SK-N-SH (cell line): Measurements from ENCODE around the gene CCND3.

Source experiments
- EZH2phosphoT487 ChIP-seq: fragments of 200-600 bp; sonication (generic); IDR thresholded peaks from 2 replicates; pipeline ENCODE4 v1.6.1; 2017; ENCODE audit warnings: low read depth, mixed run types, mild to moderate bottlenecking, antibody characterized with exemption, moderate library complexity, borderline replicate concordance
- POLR2AphosphoS5 ChIP-seq: IDR thresholded peaks from 2 replicates; pipeline ENCODE4 v1.6.1; 2012; ENCODE audit warnings: low read depth, low read length
- RAD21 ChIP-seq: IDR thresholded peaks from 2 replicates; pipeline ENCODE4 v1.6.1; 2012; ENCODE audit warnings: mild to moderate bottlenecking, low read length
- RFX5 ChIP-seq: IDR thresholded peaks from 2 replicates; pipeline ENCODE4 v1.6.1; 2012; ENCODE audit warnings: mild to moderate bottlenecking, improper control_type of control experiment, low read length
- RXRA ChIP-seq: IDR thresholded peaks from 2 replicates; pipeline ENCODE4 v1.4.0; 2012; ENCODE audit warnings: low read depth, mild to moderate bottlenecking, borderline replicate concordance
- SMC3 ChIP-seq: IDR thresholded peaks from 2 replicates; pipeline ENCODE4 v1.6.1; 2012; ENCODE audit warnings: low read depth, low read length, improper control_type of control experiment
- TCF12 ChIP-seq: IDR thresholded peaks from 2 replicates; pipeline ENCODE4 v1.4.0; 2012
- TF ChIP-seq, protein P1 (sequence below): IDR thresholded peaks from 2 replicates; pipeline ENCODE4 v1.6.1; 2012; ENCODE audit warnings: mild to moderate bottlenecking, low read depth, low read length, moderate library complexity
- TF ChIP-seq, protein P2 (sequence below): fragments of 200-600 bp; sonication (generic); IDR thresholded peaks from 2 replicates; pipeline ENCODE4 v1.6.1; 2017; ENCODE audit warnings: antibody characterized with exemption, mild to moderate bottlenecking, moderate library complexity
- TF ChIP-seq, protein P3 (sequence below): fragments of 150-350 bp; IDR thresholded peaks from 2 replicates; pipeline ENCODE4 v1.6.1; 2017; ENCODE audit warnings: antibody characterized with exemption, low read length, low read depth, borderline replicate concordance

DNA sequence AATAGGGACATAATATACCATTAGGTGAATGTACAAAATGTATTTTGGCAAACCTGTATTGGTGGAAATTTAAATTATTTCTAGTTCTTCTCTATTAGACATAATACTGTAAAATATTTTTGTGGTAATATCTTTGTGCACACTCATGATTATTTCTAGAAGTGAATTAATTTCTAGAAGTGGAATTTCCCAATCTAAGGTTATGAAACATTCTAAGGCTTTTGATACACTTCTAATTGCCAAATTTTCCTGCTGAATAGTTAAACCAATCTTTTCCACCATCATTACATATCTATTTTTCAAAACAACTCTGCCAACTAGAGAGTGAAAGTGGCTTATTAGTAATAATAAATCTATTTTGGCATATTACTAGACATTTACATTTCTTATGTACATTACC, 1.8 kb upstream of the CCND3 start:
- no peak for TF ChIP-seq RFX5
- TF ChIP-seq, protein P1, sequence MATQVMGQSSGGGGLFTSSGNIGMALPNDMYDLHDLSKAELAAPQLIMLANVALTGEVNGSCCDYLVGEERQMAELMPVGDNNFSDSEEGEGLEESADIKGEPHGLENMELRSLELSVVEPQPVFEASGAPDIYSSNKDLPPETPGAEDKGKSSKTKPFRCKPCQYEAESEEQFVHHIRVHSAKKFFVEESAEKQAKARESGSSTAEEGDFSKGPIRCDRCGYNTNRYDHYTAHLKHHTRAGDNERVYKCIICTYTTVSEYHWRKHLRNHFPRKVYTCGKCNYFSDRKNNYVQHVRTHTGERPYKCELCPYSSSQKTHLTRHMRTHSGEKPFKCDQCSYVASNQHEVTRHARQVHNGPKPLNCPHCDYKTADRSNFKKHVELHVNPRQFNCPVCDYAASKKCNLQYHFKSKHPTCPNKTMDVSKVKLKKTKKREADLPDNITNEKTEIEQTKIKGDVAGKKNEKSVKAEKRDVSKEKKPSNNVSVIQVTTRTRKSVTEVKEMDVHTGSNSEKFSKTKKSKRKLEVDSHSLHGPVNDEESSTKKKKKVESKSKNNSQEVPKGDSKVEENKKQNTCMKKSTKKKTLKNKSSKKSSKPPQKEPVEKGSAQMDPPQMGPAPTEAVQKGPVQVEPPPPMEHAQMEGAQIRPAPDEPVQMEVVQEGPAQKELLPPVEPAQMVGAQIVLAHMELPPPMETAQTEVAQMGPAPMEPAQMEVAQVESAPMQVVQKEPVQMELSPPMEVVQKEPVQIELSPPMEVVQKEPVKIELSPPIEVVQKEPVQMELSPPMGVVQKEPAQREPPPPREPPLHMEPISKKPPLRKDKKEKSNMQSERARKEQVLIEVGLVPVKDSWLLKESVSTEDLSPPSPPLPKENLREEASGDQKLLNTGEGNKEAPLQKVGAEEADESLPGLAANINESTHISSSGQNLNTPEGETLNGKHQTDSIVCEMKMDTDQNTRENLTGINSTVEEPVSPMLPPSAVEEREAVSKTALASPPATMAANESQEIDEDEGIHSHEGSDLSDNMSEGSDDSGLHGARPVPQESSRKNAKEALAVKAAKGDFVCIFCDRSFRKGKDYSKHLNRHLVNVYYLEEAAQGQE = no peak
- TF ChIP-seq, protein P2, sequence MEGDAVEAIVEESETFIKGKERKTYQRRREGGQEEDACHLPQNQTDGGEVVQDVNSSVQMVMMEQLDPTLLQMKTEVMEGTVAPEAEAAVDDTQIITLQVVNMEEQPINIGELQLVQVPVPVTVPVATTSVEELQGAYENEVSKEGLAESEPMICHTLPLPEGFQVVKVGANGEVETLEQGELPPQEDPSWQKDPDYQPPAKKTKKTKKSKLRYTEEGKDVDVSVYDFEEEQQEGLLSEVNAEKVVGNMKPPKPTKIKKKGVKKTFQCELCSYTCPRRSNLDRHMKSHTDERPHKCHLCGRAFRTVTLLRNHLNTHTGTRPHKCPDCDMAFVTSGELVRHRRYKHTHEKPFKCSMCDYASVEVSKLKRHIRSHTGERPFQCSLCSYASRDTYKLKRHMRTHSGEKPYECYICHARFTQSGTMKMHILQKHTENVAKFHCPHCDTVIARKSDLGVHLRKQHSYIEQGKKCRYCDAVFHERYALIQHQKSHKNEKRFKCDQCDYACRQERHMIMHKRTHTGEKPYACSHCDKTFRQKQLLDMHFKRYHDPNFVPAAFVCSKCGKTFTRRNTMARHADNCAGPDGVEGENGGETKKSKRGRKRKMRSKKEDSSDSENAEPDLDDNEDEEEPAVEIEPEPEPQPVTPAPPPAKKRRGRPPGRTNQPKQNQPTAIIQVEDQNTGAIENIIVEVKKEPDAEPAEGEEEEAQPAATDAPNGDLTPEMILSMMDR = no peak
- no peak for TF ChIP-seq TCF12
- no peak for TF ChIP-seq RXRA
- TF ChIP-seq, protein P3, sequence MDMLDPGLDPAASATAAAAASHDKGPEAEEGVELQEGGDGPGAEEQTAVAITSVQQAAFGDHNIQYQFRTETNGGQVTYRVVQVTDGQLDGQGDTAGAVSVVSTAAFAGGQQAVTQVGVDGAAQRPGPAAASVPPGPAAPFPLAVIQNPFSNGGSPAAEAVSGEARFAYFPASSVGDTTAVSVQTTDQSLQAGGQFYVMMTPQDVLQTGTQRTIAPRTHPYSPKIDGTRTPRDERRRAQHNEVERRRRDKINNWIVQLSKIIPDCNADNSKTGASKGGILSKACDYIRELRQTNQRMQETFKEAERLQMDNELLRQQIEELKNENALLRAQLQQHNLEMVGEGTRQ = no peak
- TF ChIP-seq SMC3 = no peak
- no peak for TF ChIP-seq EZH2phosphoT487
- TF ChIP-seq RAD21 = no peak
- no peak for TF ChIP-seq POLR2AphosphoS5
